Measurements from ENCODE around the gene LUC7L3.
"Not testable (repeated sequence)": the region's sequence is repeated elsewhere in the genome, so short reads cannot be mapped to it uniquely, and the experiment has no call there.

LUC7L3 gene

GRCh38 chr17:50790618-50791017 is 71.2 kb downstream of the LUC7L3 start:
- no peak for DNase-seq

DNA sequence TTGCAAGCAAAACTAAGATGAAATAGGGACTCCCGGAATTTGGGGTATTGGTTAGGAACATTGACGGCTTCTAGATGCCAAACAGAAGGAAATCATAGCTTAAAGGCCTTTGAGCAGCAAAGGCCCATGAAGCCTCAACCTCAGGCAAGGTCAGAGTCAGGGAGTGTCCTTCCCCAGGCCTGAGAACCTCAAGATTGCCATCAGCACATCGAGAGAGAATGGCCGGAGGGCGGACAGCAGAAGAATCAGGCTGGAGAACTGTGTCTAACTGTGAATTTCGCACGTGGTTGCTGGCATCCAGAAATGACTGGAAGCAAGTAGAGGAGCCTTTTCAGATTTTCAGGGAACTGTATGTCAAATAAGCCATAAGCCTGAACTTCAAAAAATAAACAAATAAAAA is 72.7 kb downstream of the LUC7L3 start:
- DNase-seq: no peak

DNA sequence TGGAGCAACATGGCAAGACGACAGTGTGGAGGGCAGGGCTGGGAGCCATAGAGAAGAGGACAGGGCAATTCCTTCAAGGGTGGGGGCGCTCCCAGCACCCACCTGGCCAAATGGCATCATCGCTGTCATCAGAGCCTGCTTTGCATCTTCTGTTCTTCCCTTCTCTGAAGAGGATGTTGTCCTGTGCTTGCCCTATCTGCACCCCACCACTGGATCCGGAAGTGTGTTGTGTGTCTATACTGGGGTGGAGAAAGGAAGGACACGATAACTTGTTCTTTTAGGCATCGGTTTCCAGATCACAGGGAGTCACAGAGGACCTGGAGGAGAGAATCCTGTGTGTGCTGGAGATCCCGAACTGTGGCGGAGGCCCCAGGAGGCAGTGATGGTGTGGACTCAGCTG is 73.6 kb downstream of the LUC7L3 start:
- no peak for DNase-seq

GRCh38 chr17:50794361-50794760 is 75.0 kb downstream of the LUC7L3 start:
- DNase-seq: no peak

- no peak for DNase-seq
Measured at GRCh38 chr17:50797135-50797810, 77.9 kb downstream of the LUC7L3 start.

DNA sequence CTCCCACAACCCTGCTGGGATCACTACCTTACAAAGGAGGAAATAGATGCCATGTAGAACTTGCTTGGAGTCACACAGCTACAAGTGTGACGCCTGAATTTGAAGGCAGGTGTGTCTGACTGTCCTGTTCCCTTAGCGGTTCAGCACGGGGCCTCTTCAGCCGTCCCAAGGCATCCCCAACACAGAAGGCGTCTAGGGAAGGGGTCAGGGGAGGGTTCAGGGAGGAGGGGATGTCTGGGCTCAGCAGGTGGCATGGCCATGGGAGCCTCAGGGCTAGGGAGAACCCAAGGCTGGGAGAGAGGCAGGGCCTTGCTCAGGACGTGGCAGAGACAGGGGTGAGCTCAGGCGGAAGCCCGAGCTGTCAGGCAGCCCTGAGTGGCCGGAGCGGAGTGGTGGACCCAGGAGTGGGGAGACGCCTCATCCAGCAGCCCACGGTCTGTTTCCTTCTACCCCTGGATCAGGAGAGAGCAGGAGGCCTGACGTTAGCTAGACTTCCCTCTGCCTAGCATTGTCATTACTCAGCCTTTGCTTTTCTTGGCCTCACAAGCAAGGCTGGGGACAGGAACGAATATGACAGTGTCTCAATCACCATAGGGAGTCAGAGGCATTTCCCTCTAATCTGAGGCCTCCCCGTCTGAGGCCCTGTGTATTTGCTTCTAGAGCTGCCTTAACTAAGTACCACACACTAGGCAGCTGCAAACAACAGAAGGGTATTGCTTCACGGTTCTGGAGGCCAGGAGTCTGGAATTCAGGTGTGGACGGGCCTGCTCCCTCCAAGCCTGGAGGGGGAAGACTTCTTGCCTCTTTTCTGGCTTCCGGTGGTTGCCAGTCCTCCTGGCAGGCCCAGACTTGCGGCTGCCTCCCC is 79.3 kb downstream of the LUC7L3 start:
- no peak for DNase-seq

DNA sequence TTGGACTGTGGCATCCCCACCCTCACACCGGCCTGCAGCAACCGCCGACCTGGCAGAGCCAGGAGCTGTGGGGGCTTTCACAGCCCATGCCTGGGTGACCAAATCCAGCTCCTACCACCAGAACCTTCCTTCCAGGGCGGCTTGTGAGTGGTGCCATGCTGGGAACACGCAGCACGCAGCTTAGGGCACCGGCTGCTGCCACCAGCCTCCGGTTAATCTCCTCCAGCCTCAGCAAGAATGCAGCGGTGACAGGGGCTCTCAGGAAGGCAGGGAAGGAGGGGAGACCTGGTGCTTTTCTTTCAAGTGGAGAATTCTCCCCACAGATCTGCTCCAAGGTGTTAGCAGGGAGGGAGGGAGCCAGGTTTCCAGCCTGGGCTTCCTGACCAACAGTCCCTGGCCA is 80.2 kb downstream of the LUC7L3 start:
- DNase-seq: no peak

DNA sequence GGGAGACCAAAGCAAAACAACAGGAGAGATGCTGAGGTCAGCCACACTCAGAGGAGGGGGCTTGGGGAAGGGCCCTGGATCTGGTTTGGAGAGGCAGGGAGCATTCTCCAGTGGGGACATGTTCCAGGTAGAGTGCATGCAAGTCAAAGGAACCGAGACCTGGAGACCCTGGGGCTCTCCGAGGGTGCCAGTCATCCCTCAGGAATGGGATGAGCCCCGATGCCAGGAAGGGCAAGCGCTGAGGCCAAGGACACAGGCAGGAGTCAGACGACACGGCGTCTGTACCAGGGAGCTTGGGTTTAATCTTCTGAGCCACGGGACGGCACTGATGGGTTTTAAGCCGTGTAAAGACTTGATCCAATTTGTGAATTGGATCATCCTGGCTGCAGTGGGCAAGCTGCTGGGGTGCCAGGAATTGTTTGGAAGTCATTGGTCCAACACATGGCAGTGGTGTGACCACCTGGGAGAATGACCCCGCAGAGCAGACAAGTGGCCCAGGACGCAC is 80.8 kb downstream of the LUC7L3 start:
- no peak for DNase-seq

DNA sequence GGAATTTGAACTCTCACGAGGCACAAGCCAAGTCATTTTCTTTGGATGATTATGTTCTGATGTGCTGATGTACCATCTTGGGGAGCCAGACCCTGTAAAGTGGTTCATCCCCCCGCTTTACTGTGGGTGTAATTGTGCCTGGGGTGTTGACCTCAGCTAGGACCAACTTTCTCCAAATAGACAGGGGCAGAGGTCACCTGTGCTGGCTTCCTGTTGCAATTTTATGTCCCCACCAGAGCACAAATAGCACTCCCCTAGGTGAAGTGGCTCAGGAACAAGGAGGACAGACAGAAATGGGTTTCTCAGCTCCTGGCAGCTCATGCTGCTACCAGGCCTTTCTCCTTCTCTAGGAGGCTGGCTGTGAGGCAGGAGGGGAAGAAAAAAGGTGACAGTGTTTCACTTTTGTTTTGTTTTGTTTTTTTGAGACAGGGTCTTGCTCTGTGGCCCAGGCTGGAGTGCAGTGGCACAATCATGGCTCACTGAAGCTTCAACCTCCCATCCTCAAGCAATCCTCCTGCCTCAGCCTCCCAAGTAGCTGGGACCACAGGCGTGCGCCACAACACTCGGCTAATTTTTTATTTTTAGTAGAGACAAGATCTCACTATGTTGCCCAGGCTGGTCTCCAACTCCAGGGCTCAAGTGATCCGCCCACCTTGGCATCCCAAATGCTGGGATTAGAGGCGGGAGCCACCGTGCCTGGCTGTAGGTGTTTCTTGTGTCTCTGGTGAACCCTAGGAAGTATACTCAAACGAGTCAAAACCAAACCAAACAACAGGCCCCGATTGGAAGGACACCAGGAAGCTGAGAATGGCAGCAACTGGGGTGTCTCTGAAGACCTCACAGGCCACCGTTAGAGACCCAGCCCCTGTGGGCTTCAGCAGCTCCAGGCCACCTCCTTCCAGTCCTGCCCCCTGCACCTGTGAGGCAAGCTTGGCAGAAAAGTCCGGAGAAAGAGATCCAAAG is 83.5 kb downstream of the LUC7L3 start:
- DNase-seq: no peak

GRCh38 chr17:50803676-50804075 is 84.3 kb downstream of the LUC7L3 start:
- no peak for DNase-seq

GRCh38 chr17:50804749-50805475 is 85.5 kb downstream of the LUC7L3 start:
- not testable (repeated sequence) for DNase-seq

DNA sequence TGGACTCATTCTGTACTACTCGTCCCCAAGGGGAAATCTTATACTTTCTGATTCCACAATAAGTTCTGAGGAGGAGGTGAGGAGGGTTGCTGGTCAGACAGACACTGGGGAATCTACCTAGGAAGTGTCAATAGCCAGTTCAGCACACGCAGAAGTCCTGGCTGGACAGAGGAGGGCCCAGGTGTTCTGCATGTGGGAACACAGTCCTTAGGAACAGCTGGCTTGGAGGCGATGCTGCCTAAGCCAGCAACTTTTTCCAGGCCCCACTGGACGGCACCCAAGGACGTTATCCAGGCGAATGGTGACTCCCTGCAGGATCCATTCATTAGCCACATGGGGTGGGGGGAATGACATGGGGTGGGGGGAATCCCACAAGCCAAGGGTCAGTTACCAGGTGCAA is 86.1 kb downstream of the LUC7L3 start:
- DNase-seq: no peak

Measured in SHP77 treated with DMSO at 0.1 percent for 48 hours (cell line).